OCI-LY3 (cell line): Measurements from ENCODE around the gene KRT32.

Experiments used
- H2AFZ ChIP-seq: fragments of 200-600, 300-600 bp; shearing (Covaris generic); 2 replicates; pipeline ENCODE4 v1.6.0; 2014; ENCODE audit warnings: antibody characterized with exemption, low read depth, low read length
- H3K27ac ChIP-seq: fragments of 200-600, 300-600 bp; sonication (generic); 2 replicates; pipeline ENCODE4 v1.5.1; 2014; ENCODE audit warnings: mild to moderate bottlenecking, low read length, moderate library complexity, mixed read lengths
- H3K27me3 ChIP-seq: fragments of 200-600, 300-600 bp; sonication (generic); 2 replicates; pipeline ENCODE4 v1.6.1; 2014; ENCODE audit warnings: low read depth, low read length, mixed read lengths
- H3K36me3 ChIP-seq: fragments of 200-600, 300-600 bp; sonication (generic); replicated peaks from 2 replicates; pipeline ENCODE3; 2014; ENCODE audit warnings: low read depth, low read length, mixed read lengths
- H3K4me1 ChIP-seq: fragments of 300-600, 200-600 bp; sonication (generic); 2 replicates; pipeline ENCODE4 v1.6.1; 2014; ENCODE audit warnings: low read length, mixed read lengths
- H3K4me2 ChIP-seq: fragments of 200-600, 300-600 bp; sonication (generic); 2 replicates; pipeline ENCODE4 v1.6.1; 2014; ENCODE audit warnings: low read length, mixed read lengths
- H3K4me3 ChIP-seq: fragments of 300-600, 200-600 bp; sonication (generic); 2 replicates; pipeline ENCODE4 v1.5.1; 2014; ENCODE audit warnings: antibody characterized with exemption, mild to moderate bottlenecking, low read length, moderate library complexity
- H3K79me2 ChIP-seq: fragments of 300-600, 200-600 bp; shearing (Covaris generic); 2 replicates; pipeline ENCODE4 v1.6.1; 2014; ENCODE audit warnings: mild to moderate bottlenecking, low read length, mixed read lengths
- H3K9ac ChIP-seq: fragments of 300-600, 200-600 bp; shearing (Covaris generic); 2 replicates; pipeline ENCODE4 v1.6.0; 2014; ENCODE audit warnings: mild to moderate bottlenecking, low read length, moderate library complexity
- H3K9me3 ChIP-seq: fragments of 200-600, 300-600 bp; shearing (Covaris generic); 2 replicates; pipeline ENCODE4 v1.6.1; 2014; ENCODE audit warnings: low read length, mixed read lengths; ENCODE audit not compliant: insufficient read depth
- H4K20me1 ChIP-seq: fragments of 200-600, 300-600 bp; sonication (generic); 2 replicates; pipeline ENCODE4 v1.6.1; 2016; ENCODE audit warnings: low read length, mixed read lengths; ENCODE audit not compliant: insufficient read depth
- EZH2phosphoT487 ChIP-seq: fragments of 200-600 bp; shearing (Covaris generic); IDR thresholded peaks from 2 replicates; pipeline ENCODE4 v1.6.1; 2018; ENCODE audit warnings: antibody characterized with exemption, mixed run types, low read depth
- TF ChIP-seq, protein P1 (sequence below): fragments of 200-600, 300-600 bp; sonication (generic); IDR thresholded peaks from 2 replicates; pipeline ENCODE4 v1.5.1; 2014; ENCODE audit warnings: antibody characterized with exemption, low read length, low read depth

KRT32 gene

DNA sequence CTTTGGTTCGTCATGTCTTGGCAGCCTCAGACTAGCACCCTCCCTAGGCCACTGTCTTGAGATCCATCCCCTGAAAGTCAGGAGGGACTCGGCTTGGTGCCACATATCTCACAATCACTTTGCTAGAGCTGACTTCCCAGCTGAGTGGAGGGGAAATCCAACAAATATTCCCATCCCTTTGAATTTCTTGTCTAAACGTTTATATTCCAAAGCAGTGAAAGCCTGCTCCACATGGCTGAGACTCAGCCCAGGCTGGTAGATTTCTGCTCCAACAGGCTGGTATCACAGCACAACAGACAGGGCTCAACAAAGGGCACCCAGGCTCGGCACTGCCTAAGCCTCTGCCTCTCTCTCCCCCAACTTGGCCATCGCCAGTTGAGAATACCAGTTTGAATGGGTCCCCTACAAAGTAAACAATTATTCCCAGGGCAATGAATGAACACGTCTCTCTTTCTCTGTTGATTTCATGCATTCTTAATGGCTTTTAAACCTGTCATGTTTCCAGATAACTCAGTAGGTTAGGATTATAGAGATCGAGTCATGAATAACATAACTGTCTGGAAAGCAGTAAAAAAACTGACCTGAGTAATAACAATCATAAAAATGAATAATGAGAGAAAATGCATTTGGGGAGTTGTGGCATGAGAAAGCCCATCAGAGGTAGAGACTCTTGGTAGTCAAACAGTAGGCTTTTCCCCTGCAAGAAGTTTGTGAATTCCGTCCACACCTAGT lies 37.2 kb upstream of the KRT32 start:
- Histone ChIP-seq H3K9ac (no peak overlapping the region), H3K4me1 (peaks cover 5% of the 10 kb centered on the region; the same call in 1 of the 2 replicates), H3K4me3 (no peak overlapping the region), H4K20me1 (no peaks in the 10 kb centered on the region), H3K27me3 (0 out of 2 replicates have a peak, but pooled peaks cover 5% of the 10 kb centered on the region), H2AFZ (no peak overlapping the region), H3K27ac (no peak overlapping the region), H3K79me2 (no peaks in the 10 kb centered on the region), H3K4me2 (no peak overlapping the region), H3K9me3 (no peaks in the 10 kb centered on the region), H3K36me3 (no peaks in the 10 kb centered on the region)
- TF ChIP-seq EZH2phosphoT487, result no peak
- TF ChIP-seq, protein P1, sequence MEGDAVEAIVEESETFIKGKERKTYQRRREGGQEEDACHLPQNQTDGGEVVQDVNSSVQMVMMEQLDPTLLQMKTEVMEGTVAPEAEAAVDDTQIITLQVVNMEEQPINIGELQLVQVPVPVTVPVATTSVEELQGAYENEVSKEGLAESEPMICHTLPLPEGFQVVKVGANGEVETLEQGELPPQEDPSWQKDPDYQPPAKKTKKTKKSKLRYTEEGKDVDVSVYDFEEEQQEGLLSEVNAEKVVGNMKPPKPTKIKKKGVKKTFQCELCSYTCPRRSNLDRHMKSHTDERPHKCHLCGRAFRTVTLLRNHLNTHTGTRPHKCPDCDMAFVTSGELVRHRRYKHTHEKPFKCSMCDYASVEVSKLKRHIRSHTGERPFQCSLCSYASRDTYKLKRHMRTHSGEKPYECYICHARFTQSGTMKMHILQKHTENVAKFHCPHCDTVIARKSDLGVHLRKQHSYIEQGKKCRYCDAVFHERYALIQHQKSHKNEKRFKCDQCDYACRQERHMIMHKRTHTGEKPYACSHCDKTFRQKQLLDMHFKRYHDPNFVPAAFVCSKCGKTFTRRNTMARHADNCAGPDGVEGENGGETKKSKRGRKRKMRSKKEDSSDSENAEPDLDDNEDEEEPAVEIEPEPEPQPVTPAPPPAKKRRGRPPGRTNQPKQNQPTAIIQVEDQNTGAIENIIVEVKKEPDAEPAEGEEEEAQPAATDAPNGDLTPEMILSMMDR, result no peak

- H3K79me2 ChIP-seq, result no peaks in the 10 kb centered on the region
- H3K9me3 ChIP-seq, result no peaks in the 10 kb centered on the region
- no peaks in the 10 kb centered on the region for H3K36me3 ChIP-seq
- no peak overlapping the region for H3K9ac ChIP-seq
- H3K4me3 ChIP-seq, result no peak overlapping the region
- no peak overlapping the region for H3K4me2 ChIP-seq
- TF ChIP-seq, protein P1, result no peak
- no peak for TF ChIP-seq EZH2phosphoT487
- no peak overlapping the region for H3K27ac ChIP-seq
- no peak overlapping the region for H2AFZ ChIP-seq
- H4K20me1 ChIP-seq, result no peaks in the 10 kb centered on the region
- H3K4me1 ChIP-seq, result peaks cover 9% of the 10 kb centered on the region
- H3K27me3 ChIP-seq, result no peaks in the 10 kb centered on the region
Measured at GRCh38 chr17:41503202-41503601, 36.0 kb upstream of the KRT32 start.

GRCh38 chr17:41500131-41500911 lies 33.1 kb upstream of the KRT32 start:
- Histone ChIP-seq H3K9ac (no peak overlapping the region), H2AFZ (no peak overlapping the region), H4K20me1 (no peaks in the 10 kb centered on the region), H3K27me3 (no peaks in the 10 kb centered on the region), H3K4me3 (no peak overlapping the region), H3K9me3 (no peaks in the 10 kb centered on the region), H3K79me2 (no peaks in the 10 kb centered on the region), H3K4me2 (no peak overlapping the region), H3K4me1 (peaks cover 14% of the 10 kb centered on the region), H3K27ac (no peak overlapping the region), H3K36me3 (no peaks in the 10 kb centered on the region)
- TF ChIP-seq, protein P1, result no peak
- TF ChIP-seq EZH2phosphoT487, result no peak

- TF ChIP-seq, protein P1, result no peak
- no peak for TF ChIP-seq EZH2phosphoT487
- H3K9ac ChIP-seq, result no peak overlapping the region
Measured at GRCh38 chr17:41499714-41500113, 32.5 kb upstream of the KRT32 start.

More at GRCh38 chr17:41499714-41500113, 32.5 kb upstream of the KRT32 start:
- Histone ChIP-seq H3K27ac (no peak overlapping the region), H3K4me2 (no peak overlapping the region), H2AFZ (no peak overlapping the region), H4K20me1 (no peaks in the 10 kb centered on the region), H3K79me2 (no peaks in the 10 kb centered on the region), H3K9me3 (no peaks in the 10 kb centered on the region), H3K4me1 (peaks cover 14% of the 10 kb centered on the region), H3K36me3 (no peaks in the 10 kb centered on the region), H3K4me3 (no peak overlapping the region), H3K27me3 (no peaks in the 10 kb centered on the region)
